PC-9 (cell line): ENCODE data around the gene NOS1. TPM values are rescaled to one million over a fixed set of nuclear protein-coding genes. Genes with fewer than 3 reads are reported as not detected.

Experiments used
- BruUV-seq: library from RNA; stranded (reverse); fragments of 400-500 nt; replicated peaks from 2 replicates; lab custom pipeline; 2021; lab: Mats Ljungman, UMichigan
- CTCF ChIA-PET: fragments of 300-600 bp; sonication (Branson Sonifier 250); formaldehyde crosslinking; loops from one replicate; lab custom pipeline; 2022; ENCODE audit warnings: antibody characterized with exemption; lab: Charles Lee
- POLR2A ChIA-PET: fragments of 300-600 bp; sonication (Branson Sonifier 250); formaldehyde crosslinking; loops from one replicate; lab custom pipeline; 2022; ENCODE audit warnings: antibody characterized with exemption; ENCODE audit not compliant: unreplicated experiment; lab: Charles Lee
- DNase-seq, 2 experiments: peaks; one replicate each; pipeline versions ENCODE4 v3.0.0 to v3.0.0-alpha.2; 2015 to 2022; ENCODE audit warnings: mixed read lengths in 1 of 2
- H2AFZ ChIP-seq: fragments of 200-600 bp; sonication (generic); 2 replicates; pipeline ENCODE4 v1.8.1; 2017; ENCODE audit warnings: antibody characterized with exemption
- H3F3A ChIP-seq: fragments of 200-600 bp; sonication (generic); 2 replicates; pipeline ENCODE4 v1.8.1; 2017; ENCODE audit warnings: antibody characterized with exemption, mild to moderate bottlenecking, low read depth; ENCODE audit not compliant: insufficient read depth
- H3K27ac ChIP-seq: fragments of 200-600 bp; sonication (generic); 2 replicates; pipeline ENCODE4 v1.6.1; 2016; ENCODE audit warnings: mixed run types
- H3K27me3 ChIP-seq: fragments of 200-600 bp; sonication (generic); 2 replicates; pipeline ENCODE4 v1.6.1; 2016; ENCODE audit warnings: low read depth, mixed run types; ENCODE audit not compliant: insufficient read depth
- H3K36me3 ChIP-seq: fragments of 200-600 bp; sonication (generic); 2 replicates; pipeline ENCODE4 v1.6.1; 2016; ENCODE audit warnings: low read depth, mixed run types
- H3K4me1 ChIP-seq: fragments of 200-600 bp; sonication (generic); replicated peaks from 2 replicates; pipeline ENCODE4 v1.6.1; 2016; ENCODE audit warnings: mixed run types; ENCODE audit not compliant: insufficient read depth
- H3K4me2 ChIP-seq: fragments of 200-600 bp; sonication (generic); 2 replicates; pipeline ENCODE4 v1.6.1; 2017; ENCODE audit warnings: mixed run types
- H3K4me3 ChIP-seq: fragments of 200-600 bp; sonication (generic); 2 replicates; pipeline ENCODE4 v1.6.1; 2016; ENCODE audit warnings: mixed run types
- H3K79me2 ChIP-seq: fragments of 200-600 bp; sonication (generic); 2 replicates; pipeline ENCODE4 v1.6.1; 2017; ENCODE audit warnings: low read depth, mixed run types
- H3K9me2 ChIP-seq: fragments of 200-600 bp; sonication (generic); 2 replicates; pipeline ENCODE4 v1.8.1; 2017; ENCODE audit warnings: mild to moderate bottlenecking; ENCODE audit not compliant: insufficient read depth
- H3K9me3 ChIP-seq: fragments of 200-600 bp; sonication (generic); 2 replicates; pipeline ENCODE4 v1.8.1; 2016; ENCODE audit warnings: low read depth; ENCODE audit not compliant: insufficient read depth
- H4K20me1 ChIP-seq: fragments of 200-600 bp; sonication (generic); 2 replicates; pipeline ENCODE4 v1.8.1; 2017; ENCODE audit not compliant: insufficient read depth
- CTCF ChIP-seq: fragments of 200-600 bp; sonication (generic); conservative IDR thresholded peaks from 2 replicates; pipeline ENCODE4 v1.6.1; 2017; ENCODE audit warnings: mixed run types, antibody characterized with exemption, mild to moderate bottlenecking, moderate library complexity
- EZH2 ChIP-seq: fragments of 200-600 bp; sonication (generic); IDR thresholded peaks from 2 replicates; pipeline ENCODE4 v1.8.0; 2017; ENCODE audit warnings: antibody characterized with exemption, low read depth
- intact Hi-C: fragments of 100-400 bp; cut with micrococcal nuclease; formaldehyde crosslinking; loops from one replicate; pipeline ENCODE4 v1.10.0; 2022; ENCODE audit not compliant: unreplicated experiment
- total RNA-seq: library from RNA; stranded (reverse); gene quantifications from 2 replicates; pipeline ENCODE4 v1.2.3, GENCODE V29; 2021

The NOS1 gene
- total RNA-seq, 1 experiment from 2014 or later, result not detected

- ChIA-PET CTCF (no interaction called here), POLR2A (no interaction called here)
- Histone ChIP-seq H3K79me2 (no peaks in the 10 kb centered on the region), H3K4me3 (no peak overlapping the region), H3K9me3 (no peaks in the 10 kb centered on the region), H3K27me3 (peaks cover 93% of the 10 kb centered on the region), H3K27ac (no peak overlapping the region), H3K4me2 (no peak overlapping the region), H3K36me3 (no peaks in the 10 kb centered on the region), H4K20me1 (0 out of 2 replicates have a peak, but pooled peaks cover 4% of the 10 kb centered on the region), H3K4me1 (no peaks in the 10 kb centered on the region), H3F3A (no peaks in the 10 kb centered on the region), H2AFZ (no peak overlapping the region), H3K9me2 (no peaks in the 10 kb centered on the region)
- no TSS peak for BruUV-seq
- no peak for TF ChIP-seq CTCF
- no peak for DNase-seq
- intact Hi-C loops, result loop anchor here (5.0 kb wide), 1 partner anchor 643 kb away; no protein-coding TSS in a partner anchor
These were observed 151.8 kb downstream of the NOS1 start for GRCh38 chr12:117209626-117210025.

- Histone ChIP-seq H4K20me1 (0 out of 2 replicates have a peak, but pooled peaks cover 4% of the 10 kb centered on the region), H3K9me3 (no peaks in the 10 kb centered on the region), H3F3A (no peaks in the 10 kb centered on the region), H3K79me2 (no peaks in the 10 kb centered on the region), H3K27ac (no peak overlapping the region), H2AFZ (no peak overlapping the region), H3K4me3 (no peak overlapping the region), H3K27me3 (peaks cover 92% of the 10 kb centered on the region), H3K4me2 (no peak overlapping the region), H3K4me1 (no peaks in the 10 kb centered on the region), H3K36me3 (no peaks in the 10 kb centered on the region), H3K9me2 (no peaks in the 10 kb centered on the region)
- no peak for TF ChIP-seq CTCF
- no peak for TF ChIP-seq EZH2
- DNase-seq, result no peak
- no TSS peak for BruUV-seq
- ChIA-PET CTCF (no interaction called here), POLR2A (no interaction called here)
- intact Hi-C loops, result no loop called here
These were observed 152.5 kb downstream of the NOS1 start for GRCh38 chr12:117208811-117209455.

- H3K36me3 ChIP-seq, result no peaks in the 10 kb centered on the region
- no TSS peak for BruUV-seq
- no peak overlapping the region for H3K4me3 ChIP-seq
- H3K4me1 ChIP-seq, result no peaks in the 10 kb centered on the region
- H3K9me3 ChIP-seq, result no peaks in the 10 kb centered on the region
- no peaks in the 10 kb centered on the region for H3F3A ChIP-seq
- no peak overlapping the region for H2AFZ ChIP-seq
- no peak overlapping the region for H3K4me2 ChIP-seq
- ChIA-PET CTCF (no interaction called here), POLR2A (no interaction called here)
- H3K27me3 ChIP-seq, result peaks cover 88% of the 10 kb centered on the region
- H3K79me2 ChIP-seq, result no peaks in the 10 kb centered on the region
- 0 out of 2 replicates have a peak, but pooled peaks cover 4% of the 10 kb centered on the region for H4K20me1 ChIP-seq
- TF ChIP-seq EZH2 (no peak), CTCF (no peak)
- no peak for DNase-seq
- H3K9me2 ChIP-seq, result no peaks in the 10 kb centered on the region
- H3K27ac ChIP-seq, result no peak overlapping the region
- intact Hi-C loops, result no loop called here
These were observed 153.2 kb downstream of the NOS1 start for GRCh38 chr12:117208206-117208605.
